ENCODE data around the gene FAM47E.

FAM47E gene

GRCh38 chr4:76235407-76235806, 16.1 kb upstream of the FAM47E start:
- Histone ChIP-seq H3K4me3 (ENCODE audit: low read depth, low read length) (no peak overlapping the region), H3K27ac (ENCODE audit: extremely low read depth, low read depth, low read length) (no peak overlapping the region), H3K36me3 (ENCODE audit: control insufficient read depth in 2 of 2, insufficient read depth in 1 of 2, low read length in 2 of 2) (no peaks in the 10 kb centered on the region), H3K4me1 (ENCODE audit: control insufficient read depth, insufficient read depth, low read length) (no peaks in the 10 kb centered on the region), H3K9me3 (ENCODE audit: control insufficient read depth, insufficient read depth, low read depth, low read length) (no peaks in the 10 kb centered on the region)
- ChIA-PET CTCF (interaction anchor here (0.6 to 0.8 kb wide), 2 partner anchors 72 to 277 kb away, joined by 3 to 4 read pairs; no protein-coding TSS in a partner anchor), POLR2A (no interaction called here)
- TF ChIP-seq ZSCAN23 (tag by site-specific recombination; IDR thresholded peaks at IDR 0.05) (no peak), ZNF76 (tag by site-specific recombination; IDR thresholded peaks at IDR 0.05; ENCODE audit: borderline replicate concordance, low read depth) (no peak), ZNF114 (tag by site-specific recombination; IDR thresholded peaks at IDR 0.05) (no peak), TCF7L2 (IDR thresholded peaks at IDR 0.05; ENCODE audit: borderline replicate concordance, low read depth, low read length) (no peak), PRDM6 (tag by site-specific recombination; IDR thresholded peaks at IDR 0.05) (no peak), ZNF473 (tag by site-specific recombination; IDR thresholded peaks at IDR 0.05) (no peak), ZNF555 (tag by site-specific recombination; conservative IDR thresholded peaks at IDR 0.05) (no peak)

- no peak for TF ChIP-seq ZNF544 (tag by site-specific recombination; IDR thresholded peaks at IDR 0.05)
- no peak for TF ChIP-seq ZNF621 (tag by site-specific recombination; IDR thresholded peaks at IDR 0.05)
- TF ChIP-seq KLF8 (tag by site-specific recombination; IDR thresholded peaks at IDR 0.05), result no peak
- TF ChIP-seq ZNF548 (tag by site-specific recombination; IDR thresholded peaks at IDR 0.05), result no peak
- no peak for TF ChIP-seq BCL6B (tag by site-specific recombination; IDR thresholded peaks at IDR 0.05)
- no peak for TF ChIP-seq PRDM1 (tag by site-specific recombination; IDR thresholded peaks at IDR 0.05)
- TF ChIP-seq ZNF701 (tag by site-specific recombination; IDR thresholded peaks at IDR 0.05), result no peak
- TF ChIP-seq SP3 (tag by site-specific recombination; IDR thresholded peaks at IDR 0.05), result no peak
- no peak for TF ChIP-seq ZNF138 (tag by site-specific recombination; IDR thresholded peaks at IDR 0.05; ENCODE audit: borderline replicate concordance)
- TF ChIP-seq ZNF350 (tag by site-specific recombination; IDR thresholded peaks at IDR 0.05), result no peak
- TF ChIP-seq ZBTB1 (tag by site-specific recombination; IDR thresholded peaks at IDR 0.05), result no peak
- TF ChIP-seq SCRT2 (tag by site-specific recombination; IDR thresholded peaks at IDR 0.05), result no peak
- TF ChIP-seq ZNF132 (tag by site-specific recombination; IDR thresholded peaks at IDR 0.05; ENCODE audit: borderline replicate concordance), result no peak
- TF ChIP-seq ZBTB8A (tag by site-specific recombination; IDR thresholded peaks at IDR 0.05), result no peak
- no peak for TF ChIP-seq ZNF211 (tag by site-specific recombination; IDR thresholded peaks at IDR 0.05; ENCODE audit: low read depth)
- TF ChIP-seq ZNF48 (tag by site-specific recombination; IDR thresholded peaks at IDR 0.05), result no peak
- no peak for TF ChIP-seq ZNF26 (tag by site-specific recombination; IDR thresholded peaks at IDR 0.05)
- no peak for TF ChIP-seq ZNF521 (tag by site-specific recombination; IDR thresholded peaks at IDR 0.05)
- TF ChIP-seq ZNF510 (tag by site-specific recombination; IDR thresholded peaks at IDR 0.05; ENCODE audit: insufficient replicate concordance), result no peak
- no peak overlapping the region for H3K4me3 ChIP-seq (ENCODE audit: low read depth, low read length)
- CTCF ChIA-PET, result interaction anchor here (0.6 to 0.8 kb wide), 3 partner anchors 71 to 812 kb away, joined by 3 to 4 read pairs (median 3); no protein-coding TSS in a partner anchor
- H3K4me1 ChIP-seq (ENCODE audit: control insufficient read depth, insufficient read depth, low read length), result no peaks in the 10 kb centered on the region
- H3K36me3 ChIP-seq (ENCODE audit: control insufficient read depth in 2 of 2, insufficient read depth in 1 of 2, low read length in 2 of 2), result no peaks in the 10 kb centered on the region
- H3K27ac ChIP-seq (ENCODE audit: extremely low read depth, low read depth, low read length), result no peak overlapping the region
- POLR2A ChIA-PET, result no interaction called here
- H3K9me3 ChIP-seq (ENCODE audit: control insufficient read depth, insufficient read depth, low read depth, low read length), result no peaks in the 10 kb centered on the region
These were observed 15.6 kb upstream of the FAM47E start for GRCh38 chr4:76235915-76236314.

Data from HEK293 (cell line).